Upper lobe of left lung (tissue), 6 donors: ENCODE data around the gene ABLIM2. TPM values are rescaled to one million over a fixed set of nuclear protein-coding genes. Genes with fewer than 3 reads are reported as not detected.

Experiments used
- ATAC-seq, 2 donors: fragments of 200-7000 bp; cut with Tn5 transposase; one replicate each; pipeline ENCODE4 v1.9.1; 2022; ENCODE audit warnings: mild to moderate bottlenecking in 2 of 2, moderate library complexity in 2 of 2; ENCODE audit not compliant: low FRiP score in 2 of 2
- DNase-seq, 2 donors: peaks; one replicate each; pipeline ENCODE4 v3.0.0-alpha.2; 2019 to 2020
- H3K27ac ChIP-seq, 4 donors: fragments of 200-600 bp; sonication (generic); one replicate each; pipeline ENCODE4 v1.5.1; 2016 to 2019
- H3K27me3 ChIP-seq, 4 donors: fragments of 200-600 bp; sonication (generic); one replicate each; pipeline ENCODE4 v1.5.1; 2017 to 2019
- H3K36me3 ChIP-seq, 4 donors: fragments of 200-600 bp; sonication (generic); one replicate each; pipeline ENCODE4 v1.5.1; 2016 to 2019
- H3K4me1 ChIP-seq, 4 donors: fragments of 200-600 bp; sonication (generic); one replicate each; pipeline ENCODE4 v1.5.1; 2018 to 2019
- H3K4me3 ChIP-seq, 4 donors: fragments of 200-600 bp; sonication (generic); one replicate each; pipeline ENCODE4 v1.5.1; 2017 to 2019; ENCODE audit warnings: mild to moderate bottlenecking in 2 of 4, moderate library complexity in 1 of 4
- H3K9me3 ChIP-seq, 4 donors: fragments of 200-600 bp; sonication (generic); one replicate each; pipeline ENCODE4 v1.5.1; 2018 to 2019
- CTCF ChIP-seq, 6 experiments: fragments of 450-650 bp in 4 of 6; fragments of 200-600 bp in 2 of 6; sonication (generic) in 2 of 6; IDR thresholded peaks; one replicate each; pipeline ENCODE4 v1.5.1; 2016 to 2019; ENCODE audit warnings: antibody characterized with exemption in 6 of 6
- EP300 ChIP-seq, 4 donors: sonication (generic); formaldehyde crosslinking; IDR thresholded peaks; one replicate each; pipeline ENCODE4 v1.5.1; 2017; ENCODE audit warnings: antibody characterized with exemption in 4 of 4, control low read depth in 2 of 4
- POLR2A ChIP-seq, 4 donors: fragments of 450-650 bp; IDR thresholded peaks; one replicate each; pipeline ENCODE4 v1.5.1; 2016 to 2017; ENCODE audit warnings: antibody characterized with exemption in 4 of 4, mild to moderate bottlenecking in 2 of 4
- POLR2AphosphoS5 ChIP-seq, 2 donors: sonication (generic); formaldehyde crosslinking; IDR thresholded peaks; one replicate each; pipeline ENCODE4 v1.5.1; 2017; ENCODE audit warnings: antibody characterized with exemption in 2 of 2
- WGBS, 2 donors: methylation state at CpG; one replicate each; pipeline ENCODE4 v1.1.5; 2017 to 2018; 5-methylcytosine and 5-hydroxymethylcytosine counted together
- total RNA-seq, 6 donors: library from RNA; depleted of rRNA in 4 of 6; stranded (reverse); fragments of >200 nt in 4 of 6; gene quantifications; one replicate each; pipeline versions ENCODE4 v1.1.0 to v1.2.1, GENCODE V29; 2016 to 2021
- donor health status: DM: no; HTN: no; CAD: no; lungs with moderate emphysema.
- donor health status: DM: no; HTN: yes; CAD: no; lungs with severe emphysema.

Gene ABLIM2
- total RNA-seq, 6 donors from 2014 or later = 3.6 to 36.9 (median 8.1) TPM

DNA sequence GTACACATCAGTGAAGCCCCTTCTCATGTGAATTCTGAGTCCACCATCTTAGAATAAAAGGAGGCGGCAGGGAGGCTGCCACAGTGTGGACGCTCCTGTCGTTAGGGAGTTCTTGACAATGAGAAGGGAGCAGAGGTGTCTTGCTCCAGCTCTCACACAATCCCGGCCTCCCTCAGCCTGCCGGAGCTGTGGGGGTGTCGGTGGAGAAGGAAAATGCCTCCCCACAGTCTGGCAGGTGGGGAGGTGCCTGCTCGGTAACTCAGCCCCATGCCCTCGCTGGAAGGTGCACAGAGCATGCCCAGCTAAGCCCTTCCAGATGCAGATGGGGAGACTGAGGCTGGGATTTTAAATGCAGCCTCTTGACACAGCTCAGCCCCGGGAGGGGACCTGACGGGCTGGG lies 20.5 kb upstream of the ABLIM2 start:
- ATAC-seq = no peak
- WGBS, 2 donors = 90% methylated on average over 3 to 10 of the region's 10 CpGs
- DNase-seq = no peak

DNA sequence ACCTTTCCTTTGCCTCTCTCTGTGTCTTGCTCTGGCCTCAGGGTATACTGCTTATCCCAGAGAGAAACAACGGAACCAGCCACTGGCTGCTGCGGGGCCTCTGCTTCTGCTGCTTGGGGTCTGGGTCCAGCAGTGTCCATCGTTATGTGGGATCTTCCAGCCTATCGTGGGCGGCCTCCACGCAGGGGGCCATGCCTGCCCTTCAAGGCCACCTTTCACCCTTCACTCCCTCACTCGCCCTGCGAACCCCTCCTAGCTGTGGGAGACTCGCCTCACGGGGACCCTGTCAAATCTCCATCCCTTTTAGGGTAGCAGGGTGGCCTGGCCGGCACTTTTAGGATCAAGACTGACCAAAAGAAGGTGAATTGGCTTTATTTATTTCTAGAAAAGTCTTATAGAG lies 19.3 kb upstream of the ABLIM2 start:
- H3K4me3 ChIP-seq = no peak overlapping the region
- ATAC-seq (no peak), DNase-seq (no peak)
- H3K27ac ChIP-seq = no peak overlapping the region
- H3K27me3 ChIP-seq = no peaks in the 10 kb centered on the region
- H3K36me3 ChIP-seq = no peaks in the 10 kb centered on the region
- TF ChIP-seq POLR2A (IDR thresholded peaks at IDR 0.05) (no peak), CTCF (IDR thresholded peaks at IDR 0.05) (no peak), POLR2AphosphoS5 (IDR thresholded peaks at IDR 0.05) (no peak)
- no peaks in the 10 kb centered on the region for H3K9me3 ChIP-seq
- 92 to 93% methylated on average over 10 to 11 of the region's 11 CpGs for WGBS, 2 donors
- H3K4me1 ChIP-seq = peaks cover 15 to 27% (median 18%) of the 10 kb centered on the region in 4 donors

More for the DNA sequence above, 20.5 kb upstream of the ABLIM2 start:
- H3K4me3 ChIP-seq = no peak overlapping the region
- no peak overlapping the region for H3K27ac ChIP-seq
- TF ChIP-seq EP300 (IDR thresholded peaks at IDR 0.05) = no peak
- no peak for TF ChIP-seq POLR2AphosphoS5 (IDR thresholded peaks at IDR 0.05)
- no peaks in the 10 kb centered on the region for H3K9me3 ChIP-seq
- H3K36me3 ChIP-seq = no peaks in the 10 kb centered on the region
- H3K4me1 ChIP-seq = peaks cover 24 to 39% (median 26%) of the 10 kb centered on the region in 4 donors
- H3K27me3 ChIP-seq = no peaks in the 10 kb centered on the region

DNA sequence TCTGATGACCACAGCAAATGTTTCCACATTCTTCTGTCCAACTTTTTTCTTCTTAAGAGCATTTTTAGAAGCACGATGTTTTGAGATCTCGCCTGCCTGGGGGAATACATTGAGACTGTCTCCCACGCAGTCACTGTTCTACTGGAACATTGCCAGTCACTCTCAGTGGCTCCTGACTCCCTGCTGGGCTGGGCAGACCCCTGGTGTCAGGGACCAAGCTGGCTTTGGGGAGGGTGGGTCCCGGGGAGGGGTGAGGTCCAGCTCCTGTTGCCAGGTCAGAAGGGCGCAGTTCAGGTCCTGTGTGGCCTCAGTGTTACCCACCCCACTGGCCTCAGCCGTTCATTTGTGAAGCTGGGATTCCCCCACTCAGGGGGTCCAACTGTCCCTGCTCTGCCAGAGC lies 18.9 kb upstream of the ABLIM2 start:
- DNase-seq (no peak), ATAC-seq (no peak)
- no peaks in the 10 kb centered on the region for H3K9me3 ChIP-seq
- no peak overlapping the region for H3K27ac ChIP-seq
- H3K4me1 ChIP-seq = peaks cover 11 to 23% (median 14%) of the 10 kb centered on the region in 4 donors
- TF ChIP-seq POLR2AphosphoS5 (IDR thresholded peaks at IDR 0.05) (no peak), EP300 (IDR thresholded peaks at IDR 0.05) (no peak)
- no peaks in the 10 kb centered on the region for H3K36me3 ChIP-seq
- no peak overlapping the region for H3K4me3 ChIP-seq
- 75 to 76% methylated on average over 3 to 6 of the region's 6 CpGs for WGBS, 2 donors
- H3K27me3 ChIP-seq = no peaks in the 10 kb centered on the region

DNA sequence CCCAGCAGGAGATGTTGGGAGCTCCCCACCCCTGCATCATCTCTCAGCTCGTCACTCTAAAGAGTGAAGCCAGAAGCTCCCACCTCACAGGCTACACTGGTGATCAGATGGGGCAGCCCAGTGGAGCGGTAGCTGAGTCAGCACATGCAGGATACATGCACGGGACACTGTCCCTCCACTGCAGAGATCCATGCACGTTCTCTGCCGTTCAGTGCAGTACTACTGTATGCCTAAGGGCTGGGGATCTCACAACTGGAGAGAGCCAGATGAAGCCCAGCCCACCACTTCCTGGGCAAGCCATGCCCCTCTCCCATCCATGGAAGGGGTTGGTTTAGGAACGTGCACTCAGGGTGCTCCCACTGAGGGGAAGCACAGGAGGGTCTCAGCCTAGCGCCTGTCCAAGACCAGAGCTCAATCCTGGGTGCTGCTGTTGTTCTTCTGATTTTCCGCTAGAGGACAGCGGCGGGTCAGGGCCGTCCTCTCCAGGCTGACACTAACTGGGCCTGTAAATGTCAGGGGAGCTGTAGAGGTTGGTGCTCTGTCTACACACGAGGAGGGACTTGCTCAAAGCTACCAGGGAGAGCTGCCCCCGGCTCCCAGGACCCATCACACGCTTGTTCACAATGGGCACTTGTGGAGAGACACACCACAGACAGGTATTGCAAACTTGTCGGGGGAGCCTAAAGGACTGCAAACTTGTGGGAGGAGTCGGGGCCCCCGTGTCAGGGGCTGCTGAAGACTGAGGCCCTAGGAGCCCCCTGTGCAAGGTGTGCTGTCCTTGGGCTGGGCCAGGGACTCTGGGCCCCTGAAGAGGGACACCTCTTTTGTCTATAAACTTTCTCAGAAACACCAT lies 18.2 kb upstream of the ABLIM2 start:
- DNase-seq = peak; percentile 42 to 62
- TF ChIP-seq POLR2AphosphoS5 (IDR thresholded peaks at IDR 0.05) = no peak
- TF ChIP-seq CTCF (IDR thresholded peaks at IDR 0.05) = peak; percentile 81 to 91 (median 86)
- no peak for TF ChIP-seq EP300 (IDR thresholded peaks at IDR 0.05)
- no peak for TF ChIP-seq POLR2A (IDR thresholded peaks at IDR 0.05)
- peaks cover 4 to 16% (median 6%) of the 10 kb centered on the region in 4 donors for H3K4me1 ChIP-seq
- no peaks in the 10 kb centered on the region for H3K27me3 ChIP-seq
- H3K27ac ChIP-seq = no peak overlapping the region
- ATAC-seq = peak; percentile 70 to 88
- WGBS, 2 donors = 43 to 57% methylated on average over 8 to 16 of the region's 17 CpGs
- no peaks in the 10 kb centered on the region for H3K36me3 ChIP-seq
- no peaks in the 10 kb centered on the region for H3K9me3 ChIP-seq
- H3K4me3 ChIP-seq = no peak overlapping the region

GRCh38 chr4:8175686-8176085 lies 17.1 kb upstream of the ABLIM2 start:
- Histone ChIP-seq H3K27ac (no peak overlapping the region), H3K27me3 (no peaks in the 10 kb centered on the region), H3K4me1 (peaks cover 0 to 9% (median 5%) of the 10 kb centered on the region in 4 donors), H3K36me3 (no peaks in the 10 kb centered on the region), H3K9me3 (no peaks in the 10 kb centered on the region), H3K4me3 (no peak overlapping the region)
- 75 to 86% methylated on average over 4 to 6 of the region's 6 CpGs for WGBS, 2 donors
- ATAC-seq = no peak
- TF ChIP-seq CTCF (IDR thresholded peaks at IDR 0.05) (no peak), POLR2AphosphoS5 (IDR thresholded peaks at IDR 0.05) (no peak), EP300 (IDR thresholded peaks at IDR 0.05) (no peak), POLR2A (IDR thresholded peaks at IDR 0.05) (no peak)
- no peak for DNase-seq
